Sigmoid colon (tissue), 4 donors: ENCODE data around the gene AGL.

Experiments used
- POLR2AphosphoS5 ChIP-seq, 4 donors: sonication (generic); formaldehyde crosslinking; IDR thresholded peaks; one replicate each; pipeline ENCODE4 v1.6.1; 2017; ENCODE audit warnings: antibody characterized with exemption in 4 of 4
- TF ChIP-seq, protein P1 (sequence below), 4 experiments: fragments of 450-650 bp in 3 of 4; fragments of 200-600 bp in 1 of 4; IDR thresholded peaks; one replicate each; pipeline ENCODE4 v1.5.1; 2016 to 2019; ENCODE audit warnings: antibody characterized with exemption in 4 of 4, mild to moderate bottlenecking in 3 of 4, moderate library complexity in 2 of 4

DNA sequence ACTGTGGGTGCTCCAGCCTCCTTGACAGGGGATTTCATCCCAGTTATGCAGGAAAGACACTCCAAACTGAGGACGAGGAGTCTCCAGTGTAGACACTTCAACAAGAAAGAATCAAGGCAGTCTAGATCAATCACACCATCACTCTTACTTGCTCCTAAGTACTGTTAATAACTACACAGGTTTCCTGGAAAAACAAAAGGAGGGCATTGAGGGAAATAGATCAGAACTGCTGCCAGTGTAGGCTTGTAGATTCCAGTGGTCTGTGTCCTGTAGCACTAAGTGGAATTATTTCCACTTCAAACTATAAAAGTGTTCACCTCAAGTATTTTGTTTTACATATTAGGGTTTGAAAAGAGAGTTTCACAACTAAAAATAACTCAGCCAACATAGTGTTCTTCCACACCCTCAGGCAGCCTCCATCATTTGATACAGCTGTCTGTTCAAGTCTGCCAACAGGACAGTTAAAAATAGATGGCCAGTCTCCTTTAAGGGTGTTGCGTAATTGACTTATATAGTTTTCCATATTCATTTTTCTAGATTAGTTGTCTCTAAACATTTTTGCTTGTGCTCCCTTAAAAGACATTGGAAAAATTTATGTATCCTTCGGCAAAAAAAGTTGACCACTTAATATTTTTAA is 32.0 kb upstream of the AGL start:
- TF ChIP-seq, protein P1, sequence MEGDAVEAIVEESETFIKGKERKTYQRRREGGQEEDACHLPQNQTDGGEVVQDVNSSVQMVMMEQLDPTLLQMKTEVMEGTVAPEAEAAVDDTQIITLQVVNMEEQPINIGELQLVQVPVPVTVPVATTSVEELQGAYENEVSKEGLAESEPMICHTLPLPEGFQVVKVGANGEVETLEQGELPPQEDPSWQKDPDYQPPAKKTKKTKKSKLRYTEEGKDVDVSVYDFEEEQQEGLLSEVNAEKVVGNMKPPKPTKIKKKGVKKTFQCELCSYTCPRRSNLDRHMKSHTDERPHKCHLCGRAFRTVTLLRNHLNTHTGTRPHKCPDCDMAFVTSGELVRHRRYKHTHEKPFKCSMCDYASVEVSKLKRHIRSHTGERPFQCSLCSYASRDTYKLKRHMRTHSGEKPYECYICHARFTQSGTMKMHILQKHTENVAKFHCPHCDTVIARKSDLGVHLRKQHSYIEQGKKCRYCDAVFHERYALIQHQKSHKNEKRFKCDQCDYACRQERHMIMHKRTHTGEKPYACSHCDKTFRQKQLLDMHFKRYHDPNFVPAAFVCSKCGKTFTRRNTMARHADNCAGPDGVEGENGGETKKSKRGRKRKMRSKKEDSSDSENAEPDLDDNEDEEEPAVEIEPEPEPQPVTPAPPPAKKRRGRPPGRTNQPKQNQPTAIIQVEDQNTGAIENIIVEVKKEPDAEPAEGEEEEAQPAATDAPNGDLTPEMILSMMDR (IDR thresholded peaks at IDR 0.05) = no peak
- TF ChIP-seq POLR2AphosphoS5 (IDR thresholded peaks at IDR 0.05) = no peak
